T-cell (primary cell): ENCODE results near the gene ASS1. TPM values are rescaled to one million over a fixed set of nuclear protein-coding genes. Genes with fewer than 3 reads are reported as not detected.

Experiments used
- ATAC-seq, 4 experiments: fragments of 200-7000 bp in 3 of 4; fragments of 150-1000 bp in 1 of 4; cut with Tn5 transposase; replicated peaks in 1 of 4; 1 replicate in 3 of 4; 2 replicates in 1 of 4; pipeline ENCODE4 v1.10.0; 2021; ENCODE audit warnings: moderate library complexity in 3 of 4, mild to moderate bottlenecking in 2 of 4, moderate number of reproducible peaks in 1 of 4
- CTCF ChIA-PET, 2 donors: fragments of 300-600 bp; sonication (Branson Sonifier 250); formaldehyde crosslinking; loops; one replicate each; lab custom pipeline; 2022; ENCODE audit warnings: antibody characterized with exemption in 2 of 2; lab: Charles Lee
- POLR2A ChIA-PET, 2 donors: fragments of 300-600 bp; sonication (Branson Sonifier 250); formaldehyde crosslinking; loops; one replicate each; lab custom pipeline; 2022; ENCODE audit warnings: antibody characterized with exemption in 2 of 2; lab: Charles Lee
- DNase-seq, 35 experiments: peaks; one replicate each; pipeline versions ENCODE4 v3.0.0 to v3.0.0-alpha.2; 2013 to 2023
- H3K27ac ChIP-seq: one replicate; pipeline ENCODE4 v1.5.1; 2013; ENCODE audit warnings: low read length
- H3K27me3 ChIP-seq, 2 experiments: replicated peaks in 1 of 2; 1 replicate in 1 of 2; 2 replicates in 1 of 2; pipeline versions ENCODE4 v1.6.1 to v1.7.0; 2013; ENCODE audit warnings: low read length in 1 of 2, mixed read lengths in 1 of 2; ENCODE audit not compliant: control insufficient read depth in 2 of 2, insufficient read depth in 2 of 2; ENCODE audit errors: extremely low read depth in 1 of 2
- H3K36me3 ChIP-seq, 2 donors: 1 replicate in 1 of 2; 2 replicates in 1 of 2; pipeline versions ENCODE4 v1.6.1 to v1.7.0; 2013; ENCODE audit warnings: low read length in 1 of 2; ENCODE audit not compliant: control insufficient read depth in 2 of 2, insufficient read depth in 1 of 2; ENCODE audit errors: extremely low read depth in 1 of 2
- H3K4me1 ChIP-seq, 2 experiments: 1 replicate in 1 of 2; 2 replicates in 1 of 2; pipeline versions ENCODE4 v1.6.1 to v1.7.0; 2013; ENCODE audit warnings: low read length in 2 of 2, mixed read lengths in 1 of 2; ENCODE audit not compliant: insufficient read depth in 2 of 2, control insufficient read depth in 1 of 2; ENCODE audit errors: extremely low read depth in 1 of 2
- H3K4me3 ChIP-seq, 2 donors: 1 replicate in 1 of 2; 2 replicates in 1 of 2; pipeline versions ENCODE4 v1.5.1 to v1.7.0; 2013; ENCODE audit warnings: mild to moderate bottlenecking in 2 of 2, low read length in 1 of 2, moderate library complexity in 1 of 2; ENCODE audit not compliant: control insufficient read depth in 1 of 2; ENCODE audit errors: extremely low read depth in 1 of 2
- H3K9me3 ChIP-seq: 2 replicates; pipeline ENCODE4 v1.7.0; 2013
- H3K27ac Mint-ChIP-seq, 2 donors: one replicate each; pipeline ENCODE4 v1.8.0; 2020 to 2021; ENCODE audit warnings: mild to moderate bottlenecking in 2 of 2, mixed read lengths in 2 of 2
- H3K27me3 Mint-ChIP-seq, 2 donors: one replicate each; pipeline ENCODE4 v1.8.0; 2021 to 2022; ENCODE audit warnings: mixed read lengths in 2 of 2
- H3K36me3 Mint-ChIP-seq: one replicate; pipeline ENCODE4 v1.8.0; 2021; ENCODE audit warnings: mixed read lengths
- H3K4me1 Mint-ChIP-seq, 3 donors: one replicate each; pipeline ENCODE4 v1.8.0; 2020 to 2022; ENCODE audit warnings: mixed read lengths in 3 of 3, mild to moderate bottlenecking in 1 of 3
- H3K4me3 Mint-ChIP-seq, 3 donors: one replicate each; pipeline ENCODE4 v1.8.0; 2020 to 2022; ENCODE audit warnings: mild to moderate bottlenecking in 3 of 3, mixed read lengths in 3 of 3, moderate library complexity in 3 of 3
- H3K9me3 Mint-ChIP-seq, 3 donors: one replicate each; pipeline ENCODE4 v1.8.0; 2020 to 2022; ENCODE audit warnings: mixed read lengths in 3 of 3
- WGBS: methylation state at CpG from one replicate; pipeline ENCODE4 v1.1.5; 2013; ENCODE audit warnings: missing lambda C conversion rate; ENCODE audit not compliant: insufficient coverage; 5-methylcytosine and 5-hydroxymethylcytosine counted together
- total RNA-seq, 35 experiments: library from RNA in 6 of 35; stranded (reverse) in 6 of 35; fragments of 120-200 nt in 1 of 35; gene quantifications; one replicate each; pipeline versions ENCODE4 v1.2.1 to v1.2.4 and lab custom pipeline; 2013 to 2026

The ASS1 gene
- total RNA-seq, 5 donors from 2014 or later (not counting 1 experiment from before 2014, with no cell fraction given), result 0.92 to 2.1 (median 1.2) TPM; not detected in 2

- Histone ChIP-seq H3K4me3 (no peak overlapping the region), H3K36me3 (no peaks in the 10 kb centered on the region), H3K4me1 (no peaks in the 10 kb centered on the region), H3K9me3 (no peaks in the 10 kb centered on the region), H3K27ac (no peak overlapping the region), H3K27me3 (peaks cover 0 to 77% of the 10 kb centered on the region in 2 experiments)
- DNase-seq (no peak), ATAC-seq (no peak)
- WGBS, result 37% methylated on average over 13 of the region's 14 CpGs
- Mint-ChIP-seq H3K36me3 (no peaks in the 10 kb centered on the region), H3K4me3 (no peak overlapping the region), H3K27ac (no peak overlapping the region), H3K4me1 (peaks cover 0 to 1% (median 0%) of the 10 kb centered on the region in 3 donors), H3K9me3 (no peaks in the 10 kb centered on the region), H3K27me3 (peaks cover 5 to 51% of the 10 kb centered on the region in 2 donors)
- ChIA-PET POLR2A (no interaction called here), CTCF (no interaction called here)
Observed at GRCh38 chr9:130451004-130451390, 6.2 kb downstream of the ASS1 start.

GRCh38 chr9:130451509-130452388, 7.0 kb downstream of the ASS1 start:
- Mint-ChIP-seq H3K36me3 (no peaks in the 10 kb centered on the region), H3K4me3 (no peak overlapping the region), H3K27me3 (peaks cover 3 to 44% of the 10 kb centered on the region in 2 donors), H3K9me3 (no peaks in the 10 kb centered on the region), H3K4me1 (no peaks in the 10 kb centered on the region), H3K27ac (no peak overlapping the region)
- DNase-seq (peak in 1 of 35 experiments; percentile 16), ATAC-seq (peak in 1 of 4 experiments; percentile 24)
- H3K4me1 ChIP-seq, result no peaks in the 10 kb centered on the region
- ChIA-PET POLR2A (no interaction called here), CTCF (no interaction called here)
- no peak overlapping the region for H3K27ac ChIP-seq
- WGBS, result 50% methylated on average over 18 of the region's 23 CpGs
- H3K27me3 ChIP-seq, result peaks cover 0 to 71% of the 10 kb centered on the region in 2 experiments
- H3K36me3 ChIP-seq, result no peaks in the 10 kb centered on the region
- H3K9me3 ChIP-seq, result no peaks in the 10 kb centered on the region
- H3K4me3 ChIP-seq, result no peak overlapping the region

GRCh38 chr9:130452835-130453234, 8.1 kb downstream of the ASS1 start:
- no peak overlapping the region for H3K27ac ChIP-seq
- H3K4me3 ChIP-seq, result no peak overlapping the region
- Mint-ChIP-seq H3K27ac (no peak overlapping the region), H3K9me3 (no peaks in the 10 kb centered on the region), H3K27me3 (peaks cover 3 to 36% of the 10 kb centered on the region in 2 donors), H3K36me3 (no peaks in the 10 kb centered on the region), H3K4me1 (no peaks in the 10 kb centered on the region), H3K4me3 (no peak overlapping the region)
- CTCF ChIA-PET, result no interaction called here
- peaks cover 0 to 66% of the 10 kb centered on the region in 2 experiments for H3K27me3 ChIP-seq
- ATAC-seq (no peak), DNase-seq (no peak)
- no peaks in the 10 kb centered on the region for H3K4me1 ChIP-seq
- no peaks in the 10 kb centered on the region for H3K9me3 ChIP-seq
- no peaks in the 10 kb centered on the region for H3K36me3 ChIP-seq
- POLR2A ChIA-PET, result no interaction called here
- WGBS, result 43% methylated on average over 1 of the region's 4 CpGs

GRCh38 chr9:130453487-130453886, 8.7 kb downstream of the ASS1 start:
- ChIA-PET POLR2A (no interaction called here), CTCF (no interaction called here)
- DNase-seq, result no peak
- no peak overlapping the region for H3K27ac Mint-ChIP-seq
- peaks cover 3 to 33% of the 10 kb centered on the region in 2 donors for H3K27me3 Mint-ChIP-seq
- H3K36me3 Mint-ChIP-seq, result no peaks in the 10 kb centered on the region
- WGBS, result 39% methylated on average over 7 of the region's 7 CpGs
- Histone ChIP-seq H3K36me3 (no peaks in the 10 kb centered on the region), H3K9me3 (no peaks in the 10 kb centered on the region), H3K27ac (no peak overlapping the region), H3K4me1 (no peaks in the 10 kb centered on the region), H3K27me3 (peaks cover 0 to 65% of the 10 kb centered on the region in 2 experiments), H3K4me3 (no peak overlapping the region)
- no peaks in the 10 kb centered on the region for H3K4me1 Mint-ChIP-seq
- H3K4me3 Mint-ChIP-seq, result no peak overlapping the region
- H3K9me3 Mint-ChIP-seq, result no peaks in the 10 kb centered on the region
- no peak for ATAC-seq

GRCh38 chr9:130454096-130454811, 9.5 kb downstream of the ASS1 start:
- Mint-ChIP-seq H3K9me3 (no peaks in the 10 kb centered on the region), H3K36me3 (no peaks in the 10 kb centered on the region), H3K4me1 (no peaks in the 10 kb centered on the region), H3K4me3 (no peak overlapping the region), H3K27ac (no peak overlapping the region), H3K27me3 (peaks cover 3 to 35% of the 10 kb centered on the region in 2 donors)
- H3K27ac ChIP-seq, result no peak overlapping the region
- POLR2A ChIA-PET, result no interaction called here
- no peak overlapping the region for H3K4me3 ChIP-seq
- ATAC-seq (no peak), DNase-seq (no peak)
- CTCF ChIA-PET, result no interaction called here
- 83% methylated on average over 8 of the region's 10 CpGs for WGBS
- peaks cover 0 to 65% of the 10 kb centered on the region in 2 experiments for H3K27me3 ChIP-seq
- no peaks in the 10 kb centered on the region for H3K36me3 ChIP-seq
- no peaks in the 10 kb centered on the region for H3K9me3 ChIP-seq
- no peaks in the 10 kb centered on the region for H3K4me1 ChIP-seq

GRCh38 chr9:130454812-130455325, 10.1 kb downstream of the ASS1 start:
- Histone ChIP-seq H3K4me1 (no peaks in the 10 kb centered on the region), H3K27ac (no peak overlapping the region), H3K9me3 (no peaks in the 10 kb centered on the region), H3K4me3 (no peak overlapping the region), H3K27me3 (peaks cover 0 to 64% of the 10 kb centered on the region in 2 experiments), H3K36me3 (no peaks in the 10 kb centered on the region)
- no peak for ATAC-seq
- Mint-ChIP-seq H3K9me3 (no peaks in the 10 kb centered on the region), H3K4me3 (no peak overlapping the region), H3K4me1 (no peaks in the 10 kb centered on the region), H3K27me3 (peaks cover 4 to 35% of the 10 kb centered on the region in 2 donors), H3K27ac (no peak overlapping the region), H3K36me3 (no peaks in the 10 kb centered on the region)
- ChIA-PET CTCF (no interaction called here), POLR2A (no interaction called here)
- no peak for DNase-seq
- WGBS, result 22% methylated on average over 3 of the region's 3 CpGs
